NCI-H226 (cell line): ENCODE data around the gene ZBTB33.
A peak's percentile ranks its signal among the peaks of the same experiment; 100 is the strongest.

Experiments used
- DNase-seq: peaks from one replicate; pipeline ENCODE4 v3.0.0-alpha.2; 2015

ZBTB33 gene

GRCh38 chrX:120264341-120264740 lies 13.7 kb downstream of the ZBTB33 start:
- DNase-seq, result no peak

- peak; percentile 3 for DNase-seq
These were observed 18.9 kb downstream of the ZBTB33 start for GRCh38 chrX:120269373-120270035.

GRCh38 chrX:120270567-120270966 lies 20.0 kb downstream of the ZBTB33 start:
- DNase-seq, result no peak

- no peak for DNase-seq
These were observed 20.6 kb downstream of the ZBTB33 start for GRCh38 chrX:120271218-120271617.

- DNase-seq, result no peak
These were observed 23.5 kb downstream of the ZBTB33 start for GRCh38 chrX:120274145-120274544.

- no peak for DNase-seq
These were observed 24.3 kb downstream of the ZBTB33 start for GRCh38 chrX:120274958-120275357.

- no peak for DNase-seq
These were observed 30.5 kb downstream of the ZBTB33 start for GRCh38 chrX:120281021-120281624.

- DNase-seq, result no peak
These were observed 31.1 kb downstream of the ZBTB33 start for GRCh38 chrX:120281761-120282160.

GRCh38 chrX:120282697-120283096 lies 32.1 kb downstream of the ZBTB33 start:
- DNase-seq, result no peak

- DNase-seq, result no peak
These were observed 36.3 kb downstream of the ZBTB33 start for GRCh38 chrX:120286733-120287512.

GRCh38 chrX:120287513-120288112 lies 37.0 kb downstream of the ZBTB33 start:
- DNase-seq, result no peak

- DNase-seq, result no peak
These were observed 39.5 kb downstream of the ZBTB33 start for GRCh38 chrX:120290107-120290506.

GRCh38 chrX:120291211-120291610 lies 40.6 kb downstream of the ZBTB33 start:
- no peak for DNase-seq

GRCh38 chrX:120293015-120293414 lies 42.4 kb downstream of the ZBTB33 start:
- no peak for DNase-seq

- DNase-seq, result no peak
These were observed 44.0 kb downstream of the ZBTB33 start for GRCh38 chrX:120294651-120295050.

GRCh38 chrX:120297923-120298322 lies 47.3 kb downstream of the ZBTB33 start:
- DNase-seq, result no peak

- no peak for DNase-seq
These were observed 49.3 kb downstream of the ZBTB33 start for GRCh38 chrX:120299928-120300327.

- no peak for DNase-seq
These were observed 50.9 kb downstream of the ZBTB33 start for GRCh38 chrX:120301497-120301896.

- no peak for DNase-seq
These were observed 51.3 kb downstream of the ZBTB33 start for GRCh38 chrX:120301960-120302359.

- DNase-seq, result no peak
These were observed 51.8 kb downstream of the ZBTB33 start for GRCh38 chrX:120302434-120302833.

- DNase-seq, result no peak
These were observed 53.6 kb downstream of the ZBTB33 start for GRCh38 chrX:120304256-120304655.

- DNase-seq, result no peak
These were observed 55.0 kb downstream of the ZBTB33 start for GRCh38 chrX:120305531-120306141.

GRCh38 chrX:120306630-120307029 lies 56.0 kb downstream of the ZBTB33 start:
- DNase-seq, result no peak
